HFF-Myc (cell line): ENCODE results near the gene MINAR2.

Experiments used
- DNase-seq: peaks from one replicate; pipeline ENCODE4 v3.0.0-alpha.2; 2011; ENCODE audit warnings: low read depth; ENCODE audit errors: extremely low read depth
- H3K4me3 ChIP-seq: replicated peaks from 2 replicates; pipeline ENCODE4 v1.5.1; 2011; ENCODE audit warnings: low read depth, mild to moderate bottlenecking, control low read depth, low read length
- TF ChIP-seq, protein P1 (sequence below): IDR thresholded peaks from 2 replicates; pipeline ENCODE4 v1.5.1; 2012; ENCODE audit warnings: mild to moderate bottlenecking, low read depth, low read length, control low read depth; ENCODE audit errors: missing control alignments

The MINAR2 gene

DNA sequence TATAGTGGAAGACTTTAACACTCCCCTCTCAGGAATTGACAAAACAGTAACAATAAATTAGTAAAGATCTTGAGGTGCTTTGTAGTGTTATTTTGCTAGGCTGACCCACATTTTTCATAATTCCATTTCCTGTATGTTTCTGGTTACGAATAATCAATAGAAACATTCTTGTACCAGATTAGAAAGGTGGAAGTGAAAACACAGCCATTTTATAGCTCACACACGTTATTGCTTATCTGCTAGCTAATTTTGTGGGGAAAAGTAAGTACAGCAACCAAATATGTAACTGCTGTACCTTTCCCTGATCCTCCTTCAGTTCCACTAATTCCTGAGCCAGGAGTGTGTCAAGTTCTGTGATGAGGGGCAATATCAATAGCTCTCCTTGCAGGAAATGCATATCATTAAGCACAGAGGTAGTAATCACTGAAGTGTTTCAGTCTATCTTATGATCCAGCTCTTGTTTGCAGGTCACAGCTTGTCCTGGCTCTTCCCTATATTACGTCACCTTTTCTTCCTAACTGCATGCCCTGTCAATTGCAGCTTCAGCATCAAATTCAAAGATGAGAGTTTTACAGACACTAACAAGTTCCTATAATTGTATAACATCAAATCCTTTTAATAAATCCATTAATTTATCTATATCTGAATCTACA lies 59.4 kb downstream of the MINAR2 start:
- DNase-seq, result no peak
- TF ChIP-seq, protein P1, sequence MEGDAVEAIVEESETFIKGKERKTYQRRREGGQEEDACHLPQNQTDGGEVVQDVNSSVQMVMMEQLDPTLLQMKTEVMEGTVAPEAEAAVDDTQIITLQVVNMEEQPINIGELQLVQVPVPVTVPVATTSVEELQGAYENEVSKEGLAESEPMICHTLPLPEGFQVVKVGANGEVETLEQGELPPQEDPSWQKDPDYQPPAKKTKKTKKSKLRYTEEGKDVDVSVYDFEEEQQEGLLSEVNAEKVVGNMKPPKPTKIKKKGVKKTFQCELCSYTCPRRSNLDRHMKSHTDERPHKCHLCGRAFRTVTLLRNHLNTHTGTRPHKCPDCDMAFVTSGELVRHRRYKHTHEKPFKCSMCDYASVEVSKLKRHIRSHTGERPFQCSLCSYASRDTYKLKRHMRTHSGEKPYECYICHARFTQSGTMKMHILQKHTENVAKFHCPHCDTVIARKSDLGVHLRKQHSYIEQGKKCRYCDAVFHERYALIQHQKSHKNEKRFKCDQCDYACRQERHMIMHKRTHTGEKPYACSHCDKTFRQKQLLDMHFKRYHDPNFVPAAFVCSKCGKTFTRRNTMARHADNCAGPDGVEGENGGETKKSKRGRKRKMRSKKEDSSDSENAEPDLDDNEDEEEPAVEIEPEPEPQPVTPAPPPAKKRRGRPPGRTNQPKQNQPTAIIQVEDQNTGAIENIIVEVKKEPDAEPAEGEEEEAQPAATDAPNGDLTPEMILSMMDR, result no peak
- H3K4me3 ChIP-seq, result no peak overlapping the region
